Measurements from ENCODE around the gene B3GNT7.
"Not testable (repeated sequence)": the region's sequence is repeated elsewhere in the genome, so short reads cannot be mapped to it uniquely, and the experiment has no call there.

Gene B3GNT7

DNA sequence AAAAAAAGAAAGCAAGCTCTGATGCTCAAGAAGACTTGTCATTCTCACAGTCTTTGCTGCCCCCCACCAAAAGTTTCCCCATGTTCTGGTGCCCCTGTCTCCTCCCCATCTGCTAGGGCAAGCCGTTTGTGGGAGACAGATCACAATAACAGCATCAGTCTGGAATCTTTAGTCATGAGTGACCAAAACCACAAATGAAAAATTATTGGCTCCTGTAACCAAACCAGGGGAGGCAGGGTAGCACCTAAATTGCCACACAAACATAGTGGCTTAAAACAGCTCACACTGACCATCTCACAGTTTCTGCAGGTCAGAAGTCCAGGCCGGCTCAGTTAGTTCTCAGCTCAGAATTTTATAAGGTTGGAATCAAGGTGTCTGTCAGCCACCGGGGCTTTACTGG lies 9.1 kb upstream of the B3GNT7 start:
- no peak for DNase-seq

DNA sequence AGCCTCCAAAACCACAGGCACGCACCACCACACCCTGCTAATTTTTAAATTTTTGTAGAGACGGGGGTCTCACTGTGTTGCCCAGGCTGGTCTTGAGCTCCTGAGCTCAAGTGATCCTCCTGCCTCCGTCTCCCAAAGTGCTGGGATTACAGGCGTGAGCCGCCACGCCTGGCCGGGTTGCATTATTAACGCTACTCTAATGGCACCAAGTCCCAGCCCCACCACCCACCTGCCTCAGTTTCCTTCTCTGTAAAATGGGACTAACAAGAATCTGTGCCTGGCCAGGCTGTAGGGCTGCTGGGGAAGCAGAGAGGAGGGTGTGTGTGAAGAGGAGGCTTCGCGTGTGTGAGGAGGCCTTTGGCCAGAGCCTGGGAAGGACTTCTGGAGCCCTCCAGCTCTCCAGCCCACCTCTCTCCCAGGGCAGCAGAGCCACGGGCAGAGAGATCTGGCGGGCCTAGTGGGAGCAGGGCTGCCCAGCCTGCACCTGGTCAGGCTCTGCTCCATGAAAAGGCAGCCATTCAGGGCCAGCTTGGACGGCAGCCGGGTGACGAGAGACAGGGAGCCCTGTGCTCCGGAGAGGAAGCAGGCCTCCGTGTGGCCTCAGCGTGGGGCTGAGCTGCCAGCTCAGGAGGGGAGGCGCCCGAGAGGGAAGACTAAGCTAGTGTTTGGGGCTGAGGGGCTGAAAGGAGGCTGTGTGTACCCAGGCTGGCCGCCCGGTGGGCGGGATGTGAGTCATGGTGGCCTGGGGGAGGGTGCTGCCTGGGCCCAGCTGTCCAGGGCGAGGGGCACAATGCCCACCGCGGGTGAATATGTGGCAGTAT lies 7.4 kb upstream of the B3GNT7 start:
- DNase-seq = no peak

DNA sequence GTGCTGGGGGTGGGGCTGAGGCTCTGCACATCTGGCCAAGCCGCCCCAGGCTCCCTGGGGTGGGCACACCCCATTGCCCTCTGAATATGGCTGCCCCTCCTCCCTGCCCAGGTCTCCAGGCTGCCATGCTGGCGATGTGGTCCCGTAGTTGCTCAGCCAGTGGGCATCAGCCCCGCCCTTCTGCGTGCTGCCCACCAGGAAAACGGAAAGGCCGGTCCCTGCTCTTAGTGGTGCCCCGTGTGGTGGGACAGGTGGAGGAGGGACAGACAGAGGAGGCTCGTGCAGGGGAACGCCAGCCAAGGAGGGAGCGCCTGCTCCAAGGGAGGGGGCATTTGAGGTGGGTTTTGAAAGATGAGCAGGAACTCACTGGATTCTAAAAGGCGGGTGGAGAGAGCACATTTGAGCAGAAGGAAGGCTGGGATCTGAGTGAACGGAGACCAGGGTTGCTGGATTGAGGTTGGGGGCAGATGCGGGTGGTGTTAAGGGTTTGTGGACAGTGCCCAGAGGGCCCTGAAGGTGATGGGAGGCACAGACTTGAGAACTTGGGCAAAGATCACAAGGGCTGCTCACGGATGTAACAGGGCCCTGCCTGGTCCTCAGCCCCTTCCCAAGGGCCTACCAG lies 6.7 kb upstream of the B3GNT7 start:
- no peak for DNase-seq

DNA sequence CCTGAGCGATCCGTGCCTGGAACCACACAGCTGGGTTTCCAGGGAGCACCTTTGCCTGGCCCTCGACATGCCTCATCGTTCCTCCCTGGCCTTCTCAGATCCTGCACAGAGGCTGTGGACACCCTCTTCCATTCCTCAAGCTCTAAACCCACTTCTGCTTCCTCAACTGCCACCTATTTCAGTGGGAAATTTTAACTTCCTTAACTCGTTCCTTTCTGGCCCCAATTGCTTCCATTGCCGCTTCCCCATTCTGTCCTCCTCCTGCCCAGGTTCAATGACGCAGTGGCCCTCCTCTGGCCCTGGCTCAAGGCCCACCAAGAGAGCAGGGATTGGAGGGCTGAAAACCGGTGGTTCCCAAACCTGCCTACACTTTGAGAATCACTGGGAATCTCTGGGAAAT lies 4.8 kb upstream of the B3GNT7 start:
- DNase-seq = no peak

DNA sequence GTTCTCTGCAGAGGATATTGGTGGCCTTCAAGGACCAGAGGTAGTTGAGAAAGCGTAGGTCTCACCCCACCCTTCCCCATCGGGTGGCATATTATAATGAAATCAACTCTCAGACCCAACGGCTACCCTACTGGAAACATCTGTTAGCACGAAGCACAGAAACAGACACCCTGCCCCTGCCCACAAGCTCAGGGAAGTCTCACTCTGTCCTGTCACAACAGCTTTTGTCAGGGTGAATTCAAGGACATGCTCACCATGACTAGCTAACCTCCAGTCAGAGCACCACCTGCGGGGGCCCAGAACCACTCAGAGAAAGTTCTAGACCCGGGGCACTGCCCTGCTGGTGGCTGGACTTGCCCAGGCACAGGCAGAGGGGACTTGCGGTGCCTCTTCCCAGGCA lies 3.5 kb upstream of the B3GNT7 start:
- DNase-seq = no peak

DNA sequence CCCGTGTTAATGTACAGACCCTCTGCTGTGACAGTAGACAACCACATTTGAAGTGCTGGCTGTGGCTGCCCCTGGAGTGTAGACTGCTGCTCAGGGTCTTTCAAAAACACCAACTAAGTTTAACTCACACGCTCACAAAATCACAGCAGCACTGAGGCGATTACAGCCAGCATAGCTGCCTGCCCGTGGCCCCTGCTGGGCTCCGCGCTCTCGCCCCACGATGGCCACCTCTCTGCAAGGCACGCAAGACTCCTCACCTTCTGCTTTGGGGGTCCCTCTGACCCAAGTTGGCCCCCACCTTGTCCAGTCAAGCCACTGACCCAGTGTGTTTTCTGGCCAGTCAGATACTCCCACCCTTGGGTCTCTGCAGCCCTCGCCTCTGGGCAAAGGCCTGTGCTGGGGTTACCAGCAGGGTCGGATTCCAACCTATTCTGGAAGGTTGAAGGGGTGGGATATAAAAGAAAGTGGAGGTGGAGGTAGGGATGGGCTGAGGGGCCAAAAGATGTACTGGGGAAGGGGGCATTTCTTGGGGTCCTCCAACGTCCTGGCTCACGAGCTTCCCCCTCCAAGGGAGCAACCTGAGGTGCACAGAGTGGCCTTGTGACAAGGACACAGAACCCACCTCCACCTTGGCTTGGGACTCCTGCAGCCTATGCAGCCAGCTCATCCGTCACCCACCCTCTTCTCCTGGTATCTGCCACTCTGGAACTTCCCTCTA lies 2.9 kb upstream of the B3GNT7 start:
- DNase-seq = no peak

DNA sequence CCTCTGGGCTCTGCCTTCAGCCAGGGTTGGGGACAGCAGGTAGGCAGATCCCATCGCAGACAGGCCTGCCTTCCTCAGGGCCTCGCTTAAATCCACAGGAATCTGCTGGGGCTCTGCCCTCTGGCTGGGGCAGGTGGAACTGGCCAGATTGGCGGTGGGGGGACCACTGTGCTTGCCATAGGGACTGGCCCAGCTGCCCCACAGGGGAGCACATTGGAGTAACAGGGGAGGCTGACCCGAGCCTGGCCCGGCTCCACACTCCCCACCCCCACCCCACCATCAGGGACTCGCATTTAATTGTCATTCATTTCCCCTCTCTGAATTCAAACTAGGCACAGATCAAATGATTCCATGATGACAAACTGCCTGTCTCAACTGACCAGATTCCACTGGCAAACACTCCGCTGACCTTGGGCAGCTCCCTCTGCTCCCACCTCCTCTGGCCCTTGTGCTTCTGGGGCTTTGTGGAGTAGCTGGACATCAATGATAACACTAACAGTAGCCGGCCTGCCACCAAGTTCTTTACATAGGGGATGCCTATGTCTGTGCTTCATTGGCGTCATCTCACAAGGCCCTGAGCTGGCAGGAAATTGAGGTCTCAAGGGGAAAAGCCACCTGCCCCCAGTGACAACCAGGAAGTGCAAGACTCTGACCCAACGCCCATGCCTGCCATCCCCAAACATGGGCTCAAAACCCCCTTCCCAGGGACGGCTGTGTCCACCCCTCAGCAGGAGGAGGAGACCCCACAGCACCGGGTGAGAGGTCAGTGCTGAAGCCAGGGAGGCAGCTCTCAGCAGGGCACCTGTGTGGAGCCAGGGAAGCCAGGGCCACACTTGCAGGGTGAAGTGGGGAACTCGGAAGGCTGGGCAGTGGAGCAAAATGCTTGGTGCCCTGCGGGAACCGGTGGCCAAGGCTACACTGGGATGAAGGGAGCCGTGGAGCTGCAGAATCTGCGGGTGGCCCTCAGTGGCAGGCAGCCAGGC lies 2.1 kb upstream of the B3GNT7 start:
- DNase-seq = peak in 1 of 5 donors; percentile 36

DNA sequence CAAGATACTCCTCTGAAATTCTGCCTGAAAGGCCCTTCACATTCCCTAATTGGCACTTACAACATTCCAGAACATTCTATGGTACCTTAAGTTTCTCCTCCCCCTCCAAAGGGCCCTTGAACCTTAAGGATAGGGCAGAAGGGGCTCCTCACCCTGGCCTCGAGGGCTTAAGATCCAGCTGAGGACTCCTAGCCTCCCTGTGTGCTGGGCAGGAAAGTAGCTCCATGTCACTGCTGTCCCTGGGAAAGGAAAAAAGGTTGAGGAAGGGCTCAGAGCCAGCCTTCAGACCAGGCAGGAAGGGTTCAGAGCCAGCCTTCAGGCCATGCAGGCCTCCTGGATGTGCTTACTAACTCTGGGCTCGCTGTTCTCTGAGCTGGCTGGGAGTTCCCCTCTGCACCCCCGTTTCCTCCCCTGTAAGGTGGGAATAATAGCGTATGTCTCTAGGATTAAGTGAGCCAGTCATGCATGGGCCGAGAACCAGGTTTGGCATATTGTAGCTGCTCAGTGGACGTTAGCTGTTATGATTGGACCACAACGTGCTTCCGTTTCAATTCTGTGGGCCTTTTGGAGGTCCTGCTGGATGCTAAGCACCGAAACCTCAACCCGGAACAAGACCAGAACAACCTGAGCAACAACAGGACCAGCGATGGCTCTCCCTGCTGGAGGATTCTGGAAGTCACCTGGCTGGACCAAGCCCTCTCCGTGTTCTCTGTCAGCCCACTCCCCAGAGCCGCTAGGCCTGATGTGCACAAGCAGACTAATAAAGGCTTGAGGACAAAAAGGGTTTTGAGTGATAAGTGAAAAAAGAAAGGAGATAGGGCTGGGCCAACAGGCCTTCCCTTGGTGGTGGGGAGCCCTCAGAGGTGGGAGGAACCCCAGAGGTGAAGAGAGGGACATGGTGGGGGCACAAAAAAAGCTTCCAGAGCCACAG lies 1.0 kb upstream of the B3GNT7 start:
- DNase-seq = no peak

DNA sequence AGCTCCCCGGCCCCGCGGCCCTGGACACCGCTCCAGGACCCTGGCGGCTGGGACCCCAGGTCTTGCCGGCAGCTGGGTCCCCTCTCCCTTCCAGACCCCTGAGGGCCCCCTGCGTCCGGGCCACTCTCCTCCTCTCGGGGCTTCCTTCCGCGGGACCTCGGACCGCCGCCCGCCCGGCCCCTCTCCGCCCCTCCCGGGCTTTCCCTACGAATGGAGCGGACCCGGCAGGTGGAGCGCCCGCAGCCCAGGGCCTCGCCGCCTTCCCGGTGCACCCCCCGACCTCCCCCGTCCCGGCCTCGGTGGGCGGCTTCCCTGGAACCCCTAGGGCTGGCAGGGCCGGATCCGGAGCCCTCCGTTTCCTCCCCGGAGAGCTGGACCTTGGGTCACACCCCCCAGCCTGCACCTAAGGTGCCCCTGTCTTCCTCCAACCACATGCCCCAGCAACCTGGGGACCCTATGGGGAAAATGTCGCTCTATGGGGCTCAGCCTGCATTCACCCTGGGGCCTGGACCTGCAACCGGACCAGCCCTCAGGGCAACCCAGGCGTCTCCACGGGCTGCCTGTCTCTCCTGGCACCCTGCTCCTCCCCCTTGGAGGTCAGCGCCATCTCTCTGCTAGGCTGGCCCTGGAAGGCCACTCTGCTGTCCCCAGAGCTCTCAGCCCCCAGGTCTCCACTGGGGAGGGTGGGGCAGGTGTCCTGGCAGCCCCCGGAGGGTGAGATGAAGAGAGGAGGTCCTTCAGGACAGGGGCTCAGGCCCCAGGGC lies 730 bp downstream of the B3GNT7 start:
- no peak for DNase-seq

DNA sequence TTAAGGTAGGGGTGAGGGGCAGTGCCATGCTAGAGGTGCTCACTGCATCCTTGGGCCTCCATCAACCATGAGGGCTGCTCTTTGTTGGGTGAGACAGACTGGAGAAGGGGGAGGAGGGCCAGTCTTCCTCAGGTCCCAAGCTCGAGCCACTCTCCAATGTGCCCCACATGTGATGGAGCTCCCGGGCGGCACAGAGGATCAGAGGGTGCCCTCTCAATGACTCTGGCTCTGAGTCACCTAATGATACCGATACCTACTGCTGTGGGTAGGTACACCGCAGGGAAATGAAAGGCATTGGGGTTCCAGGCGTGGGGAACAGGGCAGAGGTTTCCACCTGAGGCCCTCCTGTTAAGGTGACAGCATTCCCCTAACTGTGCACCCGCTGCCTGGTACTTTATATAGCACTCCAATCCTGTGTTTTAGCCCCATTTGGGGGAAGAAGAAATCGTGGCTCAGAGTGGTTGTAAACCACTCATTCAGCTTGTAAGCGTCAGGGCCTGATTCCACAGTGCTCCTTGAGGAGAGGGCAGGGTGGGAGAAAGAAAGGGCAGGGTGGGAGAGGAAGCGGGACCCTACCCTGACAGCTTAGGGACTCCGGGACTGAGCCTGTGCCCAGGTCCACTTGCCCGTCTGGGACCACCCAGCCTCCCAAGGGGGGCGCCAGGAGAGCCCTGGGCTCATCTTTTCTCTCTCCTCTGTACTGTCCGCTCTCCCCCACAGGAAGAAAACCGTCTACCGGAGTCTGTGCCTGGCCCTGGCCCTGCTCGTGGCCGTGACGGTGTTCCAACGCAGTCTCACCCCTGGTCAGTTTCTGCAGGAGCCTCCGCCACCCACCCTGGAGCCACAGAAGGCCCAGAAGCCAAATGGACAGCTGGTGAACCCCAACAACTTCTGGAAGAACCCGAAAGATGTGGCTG lies 1.8 kb downstream of the B3GNT7 start:
- DNase-seq = no peak

DNA sequence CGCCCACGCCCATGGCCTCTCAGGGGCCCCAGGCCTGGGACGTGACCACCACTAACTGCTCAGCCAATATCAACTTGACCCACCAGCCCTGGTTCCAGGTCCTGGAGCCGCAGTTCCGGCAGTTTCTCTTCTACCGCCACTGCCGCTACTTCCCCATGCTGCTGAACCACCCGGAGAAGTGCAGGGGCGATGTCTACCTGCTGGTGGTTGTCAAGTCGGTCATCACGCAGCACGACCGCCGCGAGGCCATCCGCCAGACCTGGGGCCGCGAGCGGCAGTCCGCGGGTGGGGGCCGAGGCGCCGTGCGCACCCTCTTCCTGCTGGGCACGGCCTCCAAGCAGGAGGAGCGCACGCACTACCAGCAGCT lies 2.4 kb downstream of the B3GNT7 start:
- no peak for DNase-seq

DNA sequence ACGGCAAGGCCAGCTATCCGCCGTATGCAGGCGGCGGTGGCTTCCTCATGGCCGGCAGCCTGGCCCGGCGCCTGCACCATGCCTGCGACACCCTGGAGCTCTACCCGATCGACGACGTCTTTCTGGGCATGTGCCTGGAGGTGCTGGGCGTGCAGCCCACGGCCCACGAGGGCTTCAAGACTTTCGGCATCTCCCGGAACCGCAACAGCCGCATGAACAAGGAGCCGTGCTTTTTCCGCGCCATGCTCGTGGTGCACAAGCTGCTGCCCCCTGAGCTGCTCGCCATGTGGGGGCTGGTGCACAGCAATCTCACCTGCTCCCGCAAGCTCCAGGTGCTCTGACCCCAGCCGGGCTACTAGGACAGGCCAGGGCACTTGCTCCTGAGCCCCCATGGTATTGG lies 3.1 kb downstream of the B3GNT7 start:
- DNase-seq = no peak

DNA sequence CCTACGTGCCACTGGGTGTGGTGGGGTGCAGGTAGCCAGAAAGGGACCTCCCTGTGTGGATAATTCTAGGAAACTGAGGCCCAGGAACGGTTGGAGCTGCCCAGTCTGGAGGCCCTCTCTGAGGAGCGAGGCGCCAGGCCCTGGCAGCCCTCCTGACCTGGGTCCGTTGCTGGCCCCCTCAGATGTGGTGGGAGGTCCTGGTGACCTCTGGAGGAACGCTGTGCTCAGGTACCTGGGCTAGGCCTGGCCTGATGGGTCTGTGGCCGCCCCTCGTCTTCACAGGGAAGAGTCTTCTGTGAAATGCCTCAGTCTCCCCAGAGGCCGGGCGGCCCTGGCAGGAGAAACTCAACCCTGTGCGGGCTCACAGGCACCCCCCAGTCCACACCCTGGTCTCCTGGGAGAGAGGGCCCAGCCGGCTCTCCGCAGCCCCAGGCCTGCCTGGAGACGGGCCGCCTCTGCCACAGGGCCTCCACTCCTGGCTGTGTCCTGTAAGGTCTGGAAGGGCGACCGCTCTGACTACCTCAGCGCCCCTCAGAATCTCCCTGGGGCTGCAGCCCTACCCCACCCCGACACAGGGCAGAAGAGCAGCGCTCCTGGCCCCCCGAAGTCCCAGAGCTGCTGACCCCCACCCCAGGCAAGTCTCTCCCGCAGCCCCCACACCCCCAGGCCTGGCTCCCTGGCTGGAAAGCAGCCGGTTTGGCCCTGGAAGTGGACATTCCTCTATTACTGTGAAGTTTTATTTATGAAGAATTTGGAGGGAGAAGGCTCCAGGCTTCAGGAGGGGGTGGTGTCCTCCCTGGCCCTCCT lies 3.7 kb downstream of the B3GNT7 start:
- no peak for DNase-seq

DNA sequence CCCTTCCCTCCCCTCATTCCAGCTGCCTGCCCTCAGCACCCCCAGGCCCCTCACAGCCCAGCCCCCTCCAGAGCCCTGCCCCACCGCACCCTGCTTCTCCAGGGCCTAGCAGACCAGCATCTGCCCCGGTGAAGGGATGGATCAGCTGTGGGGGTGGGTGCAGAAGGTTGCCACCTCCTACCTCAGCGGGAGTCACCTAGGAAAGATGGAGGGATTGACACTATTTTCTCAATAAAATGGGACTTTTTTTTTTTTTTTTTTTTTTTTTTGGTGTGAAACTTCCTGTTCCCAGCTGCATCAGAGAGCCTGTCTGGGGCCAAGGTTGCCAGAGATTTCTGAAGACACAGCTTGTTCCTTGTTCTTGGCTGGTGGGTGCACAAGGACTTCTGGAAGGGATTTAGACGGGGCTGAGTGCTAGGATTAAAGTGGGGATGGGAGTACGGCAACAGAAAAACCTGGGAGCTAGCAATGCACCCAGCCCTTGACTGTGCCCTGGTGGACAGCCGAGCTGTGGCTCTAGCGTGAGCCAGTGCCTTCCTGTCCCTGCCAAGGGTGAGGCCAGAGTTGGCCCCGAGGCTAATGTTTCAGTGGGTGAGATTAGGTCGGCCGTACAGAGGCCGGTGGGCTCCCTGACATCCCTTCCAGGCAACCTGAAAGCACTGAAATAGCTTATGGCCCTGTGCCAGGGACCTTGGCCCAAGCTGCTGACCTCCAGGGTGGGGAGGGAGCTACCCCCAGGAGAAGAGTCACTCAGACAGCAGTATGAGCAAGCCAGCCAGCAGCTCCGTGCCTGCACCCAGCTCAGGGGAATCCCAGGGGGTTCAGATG lies 4.6 kb downstream of the B3GNT7 start:
- no peak for DNase-seq

DNA sequence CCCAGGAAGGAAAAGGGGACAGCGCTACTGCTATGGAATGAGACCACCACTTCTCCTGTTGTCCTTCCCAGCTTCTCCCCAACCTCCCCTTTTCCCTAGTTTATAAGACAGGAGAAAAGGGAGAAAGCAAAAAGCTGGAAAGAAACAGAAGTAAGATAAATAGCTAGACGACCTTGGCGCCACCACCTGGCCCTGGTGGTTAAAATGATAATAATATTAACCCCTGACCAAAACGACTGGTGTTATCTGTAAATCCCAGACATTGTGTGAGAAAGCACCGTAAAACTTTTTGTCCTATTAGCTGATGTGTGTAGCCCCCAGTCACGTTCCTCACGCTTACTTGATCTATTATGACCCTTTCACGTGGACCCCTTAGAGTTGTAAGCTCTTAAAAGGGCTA lies 5.2 kb downstream of the B3GNT7 start:
- not testable (repeated sequence) for DNase-seq

DNA sequence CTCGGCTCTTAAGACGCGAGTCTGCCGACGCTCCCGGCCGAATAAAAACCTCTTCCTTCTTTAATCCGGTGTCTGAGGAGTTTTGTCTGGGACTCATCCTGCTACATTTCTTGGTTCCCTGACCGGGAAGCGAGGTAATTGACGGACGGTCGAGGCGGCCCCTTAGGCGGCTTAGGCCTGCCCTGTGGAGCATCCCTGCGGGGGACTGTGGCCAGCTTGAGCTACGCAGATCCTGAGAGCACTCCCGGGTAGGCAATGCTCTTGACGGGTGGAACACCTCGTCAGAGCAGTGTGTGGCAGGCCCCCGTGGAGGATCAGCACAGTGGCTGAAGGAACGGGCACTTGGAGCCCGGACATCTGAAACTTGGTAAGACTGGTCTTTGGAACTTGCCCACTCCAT lies 5.6 kb downstream of the B3GNT7 start:
- DNase-seq = not testable (repeated sequence)

DNA sequence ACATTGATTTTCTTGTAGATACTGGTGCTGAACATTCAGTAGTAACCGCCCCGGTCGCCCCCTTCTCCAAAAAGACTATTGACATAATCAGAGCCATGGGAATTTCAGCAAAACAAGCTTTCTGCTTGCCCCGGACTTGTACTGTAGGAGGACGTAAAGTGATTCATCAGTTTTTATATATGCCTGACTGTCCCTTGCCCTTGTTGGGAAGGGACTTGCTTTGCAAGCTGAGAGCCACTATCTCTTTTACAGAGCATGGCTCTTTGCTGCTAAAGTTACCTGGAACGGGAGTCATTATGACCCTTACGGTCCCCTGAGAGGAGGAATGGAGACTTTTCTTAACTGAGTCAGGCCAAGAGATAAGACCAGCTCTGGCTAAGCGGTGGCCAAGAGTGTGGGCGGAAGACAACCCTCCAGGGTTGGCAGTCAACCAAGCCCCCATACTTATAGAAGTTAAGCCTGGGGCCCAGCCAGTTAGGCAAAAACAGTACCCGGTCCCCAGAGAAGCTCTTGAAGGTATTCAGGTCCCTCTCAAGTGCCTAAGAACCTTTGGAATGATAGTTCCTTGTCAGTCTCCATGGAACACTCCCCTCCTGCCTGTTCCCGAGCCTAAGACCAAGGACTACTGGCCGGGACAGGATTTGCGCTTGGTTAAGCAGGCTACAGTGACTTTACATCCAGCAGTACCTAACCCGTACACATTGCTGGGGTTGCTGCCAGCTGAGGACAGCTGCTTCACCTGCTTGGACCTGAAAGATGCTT lies 8.1 kb downstream of the B3GNT7 start:
- not testable (repeated sequence) for DNase-seq

Measured in T-helper 1 cell (primary cell).